NCI-H446 (cell line): Measurements from ENCODE around the gene NDUFB10.
"Not testable (repeated sequence)": the region's sequence is repeated elsewhere in the genome, so short reads cannot be mapped to it uniquely, and the experiment has no call there.

Experiments used
- DNase-seq, 2 experiments: peaks; one replicate each; lab custom pipeline; 2025; lab: John Stamatoyannopoulos, UW

Gene NDUFB10

GRCh38 chr16:1946495-1947368, 12.6 kb upstream of the NDUFB10 start:
- no peak for DNase-seq

GRCh38 chr16:1947369-1947670, 12.0 kb upstream of the NDUFB10 start:
- no peak for DNase-seq

GRCh38 chr16:1949507-1949906, 9.8 kb upstream of the NDUFB10 start:
- DNase-seq, result no peak

DNA sequence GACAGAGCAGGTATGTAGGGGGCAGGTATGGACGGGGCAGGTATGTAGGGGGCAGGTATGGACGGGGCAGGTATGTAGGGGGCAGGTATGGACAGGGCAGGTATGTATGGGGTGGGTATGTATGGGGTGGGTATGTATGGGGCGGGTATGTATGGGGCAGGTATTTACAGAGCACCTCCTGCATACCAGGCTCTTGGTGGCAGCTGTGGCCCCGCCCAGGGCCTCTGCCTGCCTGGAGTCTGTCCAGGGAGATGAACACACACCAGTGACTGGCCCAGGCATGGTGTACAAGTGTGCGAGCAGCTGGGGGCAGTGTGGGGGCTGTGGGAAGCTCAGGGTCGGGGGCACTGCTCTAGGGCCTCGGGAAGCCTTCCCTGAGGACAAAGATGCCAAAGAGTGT, 9.3 kb upstream of the NDUFB10 start:
- no peak for DNase-seq

DNA sequence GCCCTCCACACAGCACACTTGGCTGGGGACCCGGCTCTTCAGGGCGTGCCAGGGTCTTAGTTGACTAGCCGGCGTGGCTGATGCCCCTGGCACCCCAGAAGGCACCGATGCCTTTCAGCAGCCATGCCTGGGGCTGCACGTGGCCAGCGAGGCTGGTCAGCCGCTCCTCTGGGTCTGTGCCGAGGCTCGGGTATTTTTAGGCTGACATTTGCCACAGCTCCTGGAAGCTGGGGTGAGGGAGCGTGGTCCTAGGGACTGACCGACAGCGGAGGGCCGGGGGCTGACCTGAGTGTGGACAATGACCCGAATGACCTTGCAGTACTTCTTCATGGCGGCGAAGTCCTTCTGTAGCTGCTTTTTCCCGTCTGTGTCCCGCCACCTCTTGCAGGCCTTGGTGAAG, 8.8 kb upstream of the NDUFB10 start:
- DNase-seq, result no peak

GRCh38 chr16:1953734-1954133, 5.6 kb upstream of the NDUFB10 start:
- DNase-seq, result no peak

- DNase-seq, result not testable (repeated sequence)
These were observed 1.8 kb upstream of the NDUFB10 start for GRCh38 chr16:1957434-1958142.

GRCh38 chr16:1958143-1958491, 1.2 kb upstream of the NDUFB10 start:
- DNase-seq, result not testable (repeated sequence)

DNA sequence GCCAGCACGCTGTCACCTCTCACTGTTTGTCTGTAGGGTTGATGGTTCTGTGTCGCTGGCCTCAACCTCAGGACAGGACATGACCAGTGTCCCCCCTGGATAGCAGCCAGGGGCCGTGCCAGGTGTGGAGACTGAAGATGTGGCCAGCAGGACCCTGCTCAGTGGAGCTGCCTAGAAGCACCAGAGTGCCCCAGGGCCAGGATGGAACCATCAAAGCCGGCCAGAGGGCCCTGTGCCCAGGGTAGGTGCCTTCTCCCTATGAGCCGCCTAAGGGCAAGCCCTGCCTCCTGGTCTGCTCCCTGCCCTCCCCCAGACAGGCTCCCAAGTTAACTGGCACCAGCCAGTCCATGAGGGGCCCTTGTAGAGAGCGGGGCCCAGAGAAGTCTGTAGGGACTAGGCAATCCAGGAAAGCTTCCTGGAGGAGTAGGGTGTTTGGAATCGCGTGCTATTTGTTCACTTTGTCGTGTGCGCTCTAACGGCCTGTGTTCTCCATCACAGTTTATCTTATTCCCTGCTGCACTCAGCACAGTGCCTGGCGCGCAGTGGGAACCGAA, 546 bp upstream of the NDUFB10 start:
- DNase-seq, result no peak

DNA sequence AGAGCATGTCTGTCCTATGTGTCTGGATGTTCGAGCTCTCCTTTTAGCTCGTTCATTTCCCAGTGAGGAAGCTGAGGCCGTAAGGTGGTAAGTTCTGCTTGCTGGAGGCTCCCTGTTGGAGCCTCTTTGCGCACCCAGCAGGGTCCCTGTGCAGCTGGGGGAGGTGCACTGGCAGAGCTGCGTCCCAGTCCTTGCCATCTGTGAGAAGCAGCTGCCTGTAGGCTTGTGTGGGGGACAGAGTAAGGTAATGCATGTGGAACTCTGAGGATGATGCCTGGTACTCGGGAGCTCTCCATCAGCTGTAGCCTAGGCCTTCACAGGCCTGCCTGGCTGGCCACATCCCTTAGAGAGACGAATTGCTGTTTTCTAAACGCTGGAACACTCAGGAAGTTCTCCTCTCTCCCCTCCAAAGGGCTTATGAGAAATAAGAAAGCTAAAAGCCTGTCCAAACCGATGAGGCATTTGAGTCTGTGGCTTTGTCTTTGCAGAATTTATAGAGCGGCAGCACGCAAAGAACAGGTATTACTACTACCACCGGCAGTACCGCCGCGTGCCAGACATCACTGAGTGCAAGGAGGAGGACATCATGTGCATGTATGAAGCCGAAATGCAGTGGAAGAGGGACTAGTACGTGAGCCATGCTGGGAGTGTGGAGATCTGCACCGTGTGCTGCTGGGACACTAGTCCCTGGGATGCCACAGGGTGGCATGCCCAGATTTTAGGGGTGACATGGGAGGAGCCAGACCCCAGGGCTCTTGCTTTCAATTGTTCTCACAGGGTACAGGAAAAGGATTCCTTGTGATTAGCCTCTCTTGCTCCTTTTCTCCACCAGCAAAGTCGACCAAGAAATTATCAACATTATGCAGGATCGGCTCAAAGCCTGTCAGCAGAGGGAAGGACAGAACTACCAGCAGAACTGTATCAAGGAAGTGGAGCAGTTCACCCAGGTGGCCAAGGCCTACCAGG, 1.6 kb downstream of the NDUFB10 start:
- peak; percentile 60 to 73 for DNase-seq

DNA sequence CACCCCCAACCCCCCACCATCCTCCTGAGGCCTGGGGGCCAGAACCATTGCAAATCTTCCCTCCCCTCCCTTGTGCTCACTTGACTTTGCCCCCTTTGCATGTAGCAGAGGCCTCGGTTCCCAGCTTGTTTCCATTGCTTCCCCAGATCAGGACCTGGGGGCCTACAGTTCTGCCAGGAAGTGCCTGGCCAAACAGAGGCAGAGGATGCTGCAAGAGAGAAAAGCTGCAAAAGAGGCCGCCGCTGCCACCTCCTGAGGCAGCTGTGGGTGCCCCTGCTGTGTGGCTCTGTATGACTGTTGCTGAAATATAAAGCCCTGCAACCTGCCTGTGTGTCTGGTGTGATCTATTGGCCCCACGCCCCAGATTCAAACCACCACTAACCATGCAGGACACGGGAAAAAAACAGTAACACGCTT, 2.3 kb downstream of the NDUFB10 start:
- no peak for DNase-seq

DNA sequence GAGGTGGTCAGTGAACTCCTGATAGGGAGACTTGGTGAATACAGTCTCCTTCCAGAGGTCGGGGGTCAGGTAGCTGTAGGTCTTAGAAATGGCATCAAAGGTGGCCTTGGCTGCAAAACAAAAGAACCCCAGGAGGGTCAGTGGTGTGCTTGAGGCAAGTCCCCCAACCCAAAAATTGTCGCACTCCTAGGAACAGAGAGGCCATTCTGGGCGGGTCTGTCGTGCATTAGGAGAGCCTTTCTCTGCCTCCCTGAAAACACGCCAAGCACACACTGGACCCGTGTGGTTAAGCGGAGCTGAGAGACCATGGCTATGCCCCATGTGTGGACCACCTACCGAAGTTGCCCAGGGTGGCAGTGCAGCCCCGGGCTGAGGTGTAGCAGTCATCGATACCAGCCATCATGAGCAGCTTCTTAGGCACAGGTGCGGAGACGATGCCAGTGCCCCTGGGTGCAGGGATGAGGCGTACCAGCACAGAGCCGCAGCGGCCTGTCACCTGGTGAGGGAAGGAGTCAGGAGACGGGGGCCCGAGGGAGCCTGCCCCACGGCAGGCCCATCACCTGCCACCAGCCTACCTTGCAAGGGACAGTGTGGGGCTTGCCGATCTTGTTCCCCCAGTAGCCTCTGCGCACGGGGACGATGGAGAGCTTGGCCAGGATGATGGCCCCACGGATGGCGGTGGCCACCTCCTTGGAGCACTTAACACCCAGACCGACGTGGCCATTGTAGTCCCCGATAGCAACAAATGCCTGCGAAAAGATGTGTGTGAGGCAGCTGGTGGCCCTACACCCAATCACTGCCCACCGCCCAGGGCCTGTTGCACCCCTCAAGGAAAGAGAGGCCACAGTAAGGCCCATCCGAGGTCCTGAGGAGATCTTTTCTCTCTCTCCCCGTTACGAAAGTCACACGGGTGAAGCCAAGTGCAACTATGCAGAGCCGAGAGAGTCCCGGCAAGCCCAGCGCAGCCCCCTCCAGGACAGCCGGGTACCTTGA, 3.1 kb downstream of the NDUFB10 start:
- not testable (repeated sequence) for DNase-seq

- DNase-seq, result no peak
These were observed 4.6 kb downstream of the NDUFB10 start for GRCh38 chr16:1963806-1964505.

DNA sequence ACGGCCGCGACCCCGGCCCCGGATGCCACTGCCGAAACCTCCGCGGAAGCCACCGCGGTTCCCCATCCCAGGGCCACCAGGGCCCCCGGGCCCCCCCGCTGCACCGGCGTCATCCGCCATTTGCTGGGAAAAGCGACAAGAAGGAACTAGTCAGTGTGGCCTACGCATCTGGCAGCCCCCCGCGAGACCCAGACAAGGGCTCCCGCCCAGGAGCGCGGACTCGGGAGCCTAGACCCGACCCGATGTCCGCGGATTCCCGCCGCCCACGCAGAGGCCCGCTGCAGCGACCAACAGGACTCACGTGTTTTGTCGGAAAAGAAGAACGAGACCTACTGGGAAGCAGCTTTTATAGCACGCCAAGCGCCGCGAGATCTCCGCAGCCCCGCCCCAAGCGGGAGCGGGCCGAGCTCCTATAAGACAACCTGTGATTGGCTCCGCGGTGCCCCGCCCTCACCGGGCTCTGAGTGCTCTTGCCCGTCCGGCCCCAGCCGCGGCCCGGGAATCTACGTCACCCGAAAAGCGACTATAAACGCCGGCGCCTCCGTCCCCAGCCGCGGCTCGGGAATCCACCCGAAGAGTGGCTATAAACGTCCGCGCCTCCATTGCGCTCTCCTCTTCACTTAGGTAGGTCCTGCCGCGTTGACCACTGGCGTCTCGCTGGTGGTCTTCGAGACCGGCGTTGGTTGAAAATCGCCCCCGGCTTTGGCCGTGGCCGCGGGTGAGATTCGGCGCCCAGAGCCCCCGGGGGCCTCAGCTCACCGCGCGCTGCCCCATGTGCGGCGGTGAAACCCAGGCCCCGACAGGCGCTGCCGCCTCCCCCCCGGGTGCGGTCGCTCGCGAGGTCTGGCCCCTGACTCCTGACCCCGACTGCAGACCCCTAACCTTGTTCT, 5.4 kb downstream of the NDUFB10 start, which contains the start of gene RPS2:
RPS2 (minus strand) TSS at position 321 of the 890 bp plus-strand sequence; CDS start at position 120, 201 bp downstream.
- DNase-seq, result peak; percentile 93 to 99

GRCh38 chr16:1965396-1966001, 6.2 kb downstream of the NDUFB10 start:
- no peak for DNase-seq

DNA sequence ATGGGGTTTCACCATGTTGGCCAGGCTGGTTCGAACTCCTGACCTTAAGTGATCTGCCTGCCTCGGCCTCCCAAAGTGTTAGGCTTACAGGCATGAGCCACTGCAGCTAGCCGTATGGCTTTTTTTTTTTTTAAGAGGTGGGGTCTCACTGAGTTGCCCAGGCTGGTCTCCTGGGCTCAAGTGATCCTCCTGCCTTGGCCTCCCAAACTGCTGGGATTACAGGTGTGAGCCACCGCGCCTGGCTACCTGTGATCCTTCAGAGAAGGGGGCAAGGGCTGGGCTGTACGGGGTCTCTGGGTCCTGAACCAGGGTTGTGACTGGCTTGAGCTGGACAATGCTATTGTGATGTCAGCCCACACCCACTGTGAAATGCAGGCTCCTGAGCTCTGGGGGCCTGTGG, 7.1 kb downstream of the NDUFB10 start, which contains the start of gene RNF151:
RNF151 (plus strand) TSS at position 397 of the 400 bp plus-strand sequence. CDS start 26 bp downstream, outside the sequence.
- no peak for DNase-seq

DNA sequence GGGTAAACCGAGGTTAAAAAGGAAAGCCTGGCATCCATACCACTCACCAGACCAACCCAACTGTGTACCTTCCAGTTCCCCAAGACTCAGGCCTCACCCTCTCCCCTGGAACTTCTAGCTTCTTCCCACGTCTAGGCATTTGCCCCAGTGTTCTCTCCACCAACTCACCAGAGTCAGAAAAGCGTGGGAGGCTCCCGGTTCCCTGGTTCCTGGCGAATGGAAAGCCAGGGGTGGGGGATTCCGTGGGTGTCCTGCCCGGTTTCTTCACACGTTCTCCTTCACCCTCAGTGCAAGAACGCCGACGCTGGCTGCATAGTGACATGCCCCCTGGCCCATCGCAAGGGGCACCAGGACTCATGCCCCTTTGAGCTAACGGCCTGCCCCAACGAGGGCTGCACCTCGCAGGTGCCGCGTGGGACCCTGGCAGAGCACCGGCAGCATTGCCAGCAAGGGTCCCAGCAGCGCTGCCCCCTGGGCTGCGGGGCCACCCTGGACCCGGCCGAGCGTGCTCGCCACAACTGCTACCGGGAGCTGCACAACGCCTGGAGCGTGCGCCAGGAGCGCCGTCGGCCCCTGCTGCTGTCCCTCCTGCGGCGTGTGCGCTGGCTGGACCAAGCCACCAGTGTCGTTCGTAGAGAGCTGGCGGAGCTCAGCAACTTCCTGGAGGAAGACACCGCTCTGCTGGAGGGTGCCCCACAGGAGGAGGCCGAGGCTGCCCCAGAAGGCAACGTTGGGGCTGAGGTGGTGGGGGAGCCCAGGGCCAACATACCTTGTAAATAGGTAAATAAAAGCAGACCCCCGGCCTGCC, 9.0 kb downstream of the NDUFB10 start:
- DNase-seq, result no peak
